ENCODE data around the gene STX4. TPM values are rescaled to one million over a fixed set of nuclear protein-coding genes. Genes with fewer than 3 reads are reported as not detected.

STX4 gene
- polyA plus RNA-seq, 1 donor (not counting 4 experiments of a cell fraction or from before 2014, with no cell fraction given), result 43.6 TPM

GRCh38 chr16:31043352-31043751 is 10.0 kb downstream of the STX4 start:
- no peak overlapping the region for H3K4me3 ChIP-seq (ENCODE audit: control insufficient read depth in 2 of 3, extremely low read depth in 1 of 3, insufficient read depth in 2 of 3, low read depth in 1 of 3, low read length in 3 of 3)
- H3K36me3 ChIP-seq (ENCODE audit: control insufficient read depth in 2 of 2, extremely low read depth in 1 of 2, insufficient read depth in 2 of 2, low read length in 2 of 2), result peaks cover 17 to 20% of the 10 kb centered on the region in 2 experiments
- H4K20me1 ChIP-seq (ENCODE audit: control insufficient read depth, extremely low read depth, insufficient read depth, low read length), result no peaks in the 10 kb centered on the region
- dilution Hi-C loops (cut with MboI; ENCODE audit: extremely low pct_ligation_motif_present, low sequenced_read_pairs), result no loop called here
- no peak overlapping the region for H2AFZ ChIP-seq (ENCODE audit: control insufficient read depth, low read length)
- TF ChIP-seq EZH2 (IDR thresholded peaks at IDR 0.05; ENCODE audit: low read length), result no peak
- TF ChIP-seq CTCF (optimal IDR thresholded peaks at IDR 0.05 in 1 of 3, IDR thresholded peaks at IDR 0.05 in 1 of 3, conservative IDR thresholded peaks at IDR 0.05 in 1 of 3; ENCODE audit: extremely low read depth in 1 of 3, insufficient read depth in 2 of 3, low read length in 3 of 3), result no peak
- H3K27me3 ChIP-seq (ENCODE audit: control insufficient read depth, extremely low read depth, insufficient read depth, low read length), result no peaks in the 10 kb centered on the region
- H3K27ac ChIP-seq (ENCODE audit: control insufficient read depth, insufficient read depth, low read length), result no peak overlapping the region
- H3K9me3 ChIP-seq (ENCODE audit: control insufficient read depth, low read depth, low read length), result no peaks in the 10 kb centered on the region
- no peak overlapping the region for H3K9ac ChIP-seq (ENCODE audit: control insufficient read depth, extremely low read depth, insufficient read depth, low read length)
- no peaks in the 10 kb centered on the region for H3K4me1 ChIP-seq (ENCODE audit: control insufficient read depth, extremely low read depth, insufficient read depth, low read length)
- H3K79me2 ChIP-seq (ENCODE audit: control insufficient read depth, insufficient read depth, low read length), result no peaks in the 10 kb centered on the region
- DNase-seq (ENCODE audit: low read depth, low spot score) (no peak), FAIRE-seq (no peak)
- no peak overlapping the region for H3K4me2 ChIP-seq (ENCODE audit: control insufficient read depth, extremely low read depth, insufficient read depth, low read depth, low read length)
- no peaks in the 10 kb centered on the region for H3K9me1 ChIP-seq (ENCODE audit: control insufficient read depth, extremely low read depth, insufficient read depth, low read length)

DNA sequence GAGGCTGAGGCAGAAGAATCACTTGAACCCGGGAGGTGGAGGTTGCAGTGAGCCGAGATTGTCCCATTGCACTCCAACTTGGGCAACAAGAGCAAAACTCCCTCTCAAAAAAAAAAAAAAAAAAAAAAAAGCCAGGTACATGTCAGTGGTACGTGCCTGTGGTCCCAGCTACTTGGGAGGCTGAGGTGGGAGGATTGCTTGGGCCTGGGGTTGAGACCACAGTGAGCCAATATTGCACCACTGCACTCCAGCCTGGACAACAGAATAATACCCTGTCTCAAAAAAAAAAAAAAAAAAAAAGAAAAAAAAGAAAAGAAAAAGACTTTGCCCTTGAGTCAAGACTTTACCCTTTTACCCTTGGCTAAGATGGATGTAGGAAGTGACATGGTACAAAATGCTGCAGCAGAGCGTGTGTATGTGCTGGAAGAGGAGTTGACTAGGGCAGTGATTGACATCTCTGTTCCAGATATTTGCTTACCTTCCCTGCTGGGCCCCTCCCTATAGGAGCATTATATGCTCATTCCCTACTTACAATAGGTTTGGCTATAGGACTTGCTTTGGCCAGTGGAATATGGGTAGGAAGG is 10.6 kb downstream of the STX4 start:
- Histone ChIP-seq H3K4me3 (ENCODE audit: control insufficient read depth in 2 of 3, extremely low read depth in 1 of 3, insufficient read depth in 2 of 3, low read depth in 1 of 3, low read length in 3 of 3) (no peak overlapping the region), H3K27me3 (ENCODE audit: control insufficient read depth, extremely low read depth, insufficient read depth, low read length) (no peaks in the 10 kb centered on the region), H3K36me3 (ENCODE audit: control insufficient read depth in 2 of 2, extremely low read depth in 1 of 2, insufficient read depth in 2 of 2, low read length in 2 of 2) (peaks cover 13 to 18% of the 10 kb centered on the region in 2 experiments), H3K9ac (ENCODE audit: control insufficient read depth, extremely low read depth, insufficient read depth, low read length) (no peak overlapping the region), H3K4me2 (ENCODE audit: control insufficient read depth, extremely low read depth, insufficient read depth, low read depth, low read length) (no peak overlapping the region), H3K4me1 (ENCODE audit: control insufficient read depth, extremely low read depth, insufficient read depth, low read length) (no peaks in the 10 kb centered on the region), H4K20me1 (ENCODE audit: control insufficient read depth, extremely low read depth, insufficient read depth, low read length) (no peaks in the 10 kb centered on the region), H3K27ac (ENCODE audit: control insufficient read depth, insufficient read depth, low read length) (no peak overlapping the region), H3K79me2 (ENCODE audit: control insufficient read depth, insufficient read depth, low read length) (no peaks in the 10 kb centered on the region), H3K9me3 (ENCODE audit: control insufficient read depth, low read depth, low read length) (no peaks in the 10 kb centered on the region), H2AFZ (ENCODE audit: control insufficient read depth, low read length) (no peak overlapping the region), H3K9me1 (ENCODE audit: control insufficient read depth, extremely low read depth, insufficient read depth, low read length) (no peaks in the 10 kb centered on the region)
- TF ChIP-seq EZH2 (IDR thresholded peaks at IDR 0.05; ENCODE audit: low read length) (no peak), CTCF (optimal IDR thresholded peaks at IDR 0.05 in 1 of 3, IDR thresholded peaks at IDR 0.05 in 1 of 3, conservative IDR thresholded peaks at IDR 0.05 in 1 of 3; ENCODE audit: extremely low read depth in 1 of 3, insufficient read depth in 2 of 3, low read length in 3 of 3) (no peak)
- dilution Hi-C loops (cut with MboI; ENCODE audit: extremely low pct_ligation_motif_present, low sequenced_read_pairs), result no loop called here
- DNase-seq (ENCODE audit: low read depth, low spot score) (no peak), FAIRE-seq (no peak)
